Endothelial cell of umbilical vein (primary cell): Measurements from ENCODE around the gene PHF23. TPM values are rescaled to one million over a fixed set of nuclear protein-coding genes. Genes with fewer than 3 reads are reported as not detected.

ENCODE experiments used
- BruUV-seq: library from RNA; stranded (reverse); fragments of 400-500 nt; replicated peaks from 2 replicates; lab custom pipeline; 2021; lab: Mats Ljungman, UMichigan
- CTCF ChIA-PET: fragments of 300-600, 350-600 bp; sonication (Branson Sonifier 250); formaldehyde crosslinking; loops from one replicate; lab custom pipeline; 2021; ENCODE audit warnings: antibody characterized with exemption, inconsistent platforms; lab: Charles Lee
- POLR2A ChIA-PET: fragments of 300-600, 350-600 bp; sonication (Branson Sonifier 250); formaldehyde crosslinking; loops from one replicate; lab custom pipeline; 2021; ENCODE audit warnings: antibody characterized with exemption, inconsistent platforms; lab: Charles Lee
- DNase-seq: peaks from one replicate; pipeline ENCODE4 v3.0.0-alpha.2; 2011; ENCODE audit warnings: low read depth, low spot score
- FAIRE-seq: peaks from 2 replicates; lab custom pipeline; 2011; peaks lifted over from hg19 to GRCh38; lab: Jason Lieb, UNC
- H2AFZ ChIP-seq: 2 replicates; pipeline ENCODE4 v1.6.0; 2012; ENCODE audit warnings: low read depth, low read length, control low read depth, inconsistent platforms
- H3K27ac ChIP-seq: 2 replicates; pipeline ENCODE4 v1.5.1; 2011; ENCODE audit warnings: low read depth, mild to moderate bottlenecking, control low read depth, low read length, moderate library complexity; ENCODE audit not compliant: insufficient read depth
- H3K27me3 ChIP-seq, 2 experiments: 2 replicates each; pipeline versions ENCODE4 v1.6.0 to v1.6.1; 2011; ENCODE audit warnings: low read length in 2 of 2, mixed read lengths in 1 of 2; ENCODE audit not compliant: control insufficient read depth in 2 of 2, insufficient read depth in 2 of 2
- H3K36me3 ChIP-seq, 2 experiments: 2 replicates in 1 of 2; 3 replicates in 1 of 2; pipeline ENCODE4 v1.5.1; 2011; ENCODE audit warnings: low read length in 2 of 2, mild to moderate bottlenecking in 1 of 2, moderate library complexity in 1 of 2; ENCODE audit not compliant: control insufficient read depth in 2 of 2, insufficient read depth in 2 of 2; ENCODE audit errors: extremely low read depth in 1 of 2
- H3K4me1 ChIP-seq: 3 replicates; pipeline ENCODE4 v1.5.1; 2011; ENCODE audit warnings: mild to moderate bottlenecking, low read length; ENCODE audit not compliant: control insufficient read depth, insufficient read depth; ENCODE audit errors: extremely low read depth
- H3K4me2 ChIP-seq: 2 replicates; pipeline ENCODE4 v1.6.1; 2011; ENCODE audit warnings: low read length, control low read depth, mixed read lengths; ENCODE audit not compliant: insufficient read depth
- H3K4me3 ChIP-seq, 3 experiments: fragments of 200-600 bp in 1 of 3; sonication (generic), shearing (Covaris generic) in 1 of 3; replicated peaks in 1 of 3; 2 replicates each; pipeline ENCODE4 v1.5.1; 2011 to 2016; ENCODE audit warnings: control low read depth in 3 of 3, low read length in 3 of 3, mild to moderate bottlenecking in 2 of 3, inconsistent platforms in 1 of 3, low read depth in 1 of 3, moderate library complexity in 1 of 3; ENCODE audit not compliant: insufficient read depth in 1 of 3
- H3K79me2 ChIP-seq: 2 replicates; pipeline ENCODE4 v1.6.0; 2012; ENCODE audit warnings: low read length, inconsistent platforms; ENCODE audit not compliant: control insufficient read depth, insufficient read depth
- H3K9ac ChIP-seq: replicated peaks from 2 replicates; pipeline ENCODE3; 2011; ENCODE audit warnings: low read length, control low read depth; ENCODE audit not compliant: insufficient read depth; ENCODE audit errors: extremely low read depth
- H3K9me1 ChIP-seq: replicated peaks from 3 replicates; pipeline ENCODE4 v1.6.0; 2011; ENCODE audit warnings: mild to moderate bottlenecking, low read length; ENCODE audit not compliant: control insufficient read depth, insufficient read depth; ENCODE audit errors: extremely low read depth
- H3K9me3 ChIP-seq: replicated peaks from 2 replicates; pipeline ENCODE4 v1.5.1; 2012; ENCODE audit warnings: low read length, inconsistent platforms; ENCODE audit not compliant: control insufficient read depth, insufficient read depth
- H4K20me1 ChIP-seq: replicated peaks from 2 replicates; pipeline ENCODE3; 2011; ENCODE audit warnings: mild to moderate bottlenecking, low read length; ENCODE audit not compliant: control insufficient read depth, insufficient read depth; ENCODE audit errors: extremely low read depth
- CTCF ChIP-seq, 2 donors: IDR thresholded peaks; 1 replicate in 1 of 2; 2 replicates in 1 of 2; pipeline ENCODE4 v1.5.1; 2011; ENCODE audit warnings: low read length in 2 of 2, mild to moderate bottlenecking in 2 of 2, moderate library complexity in 2 of 2, control low read depth in 1 of 2, inconsistent platforms in 1 of 2, low read depth in 1 of 2; ENCODE audit not compliant: insufficient read depth in 1 of 2; ENCODE audit errors: extremely low read depth in 1 of 2
- EZH2 ChIP-seq: IDR thresholded peaks from 2 replicates; pipeline ENCODE4 v1.6.1; 2012; ENCODE audit warnings: borderline replicate concordance, low read depth, mild to moderate bottlenecking, moderate library complexity, low read length, inconsistent platforms; ENCODE audit not compliant: severe bottlenecking
- FOS ChIP-seq: IDR thresholded peaks from 2 replicates; pipeline ENCODE4 v1.6.1; 2011; ENCODE audit warnings: mild to moderate bottlenecking, low read length, moderate library complexity, borderline replicate concordance; ENCODE audit not compliant: insufficient read depth
- GATA2 ChIP-seq: IDR thresholded peaks from 2 replicates; pipeline ENCODE4 v1.7.0; 2011; ENCODE audit warnings: low read depth, mild to moderate bottlenecking, moderate library complexity, mixed read lengths, low read length; ENCODE audit not compliant: insufficient read length, insufficient read depth
- JUN ChIP-seq: IDR thresholded peaks from 2 replicates; pipeline ENCODE4 v1.6.1; 2011; ENCODE audit warnings: borderline replicate concordance, low read depth; ENCODE audit not compliant: insufficient read length, insufficient read depth
- MAX ChIP-seq: IDR thresholded peaks from 2 replicates; pipeline ENCODE4 v1.6.1; 2011; ENCODE audit not compliant: insufficient read depth, insufficient read length
- MYC ChIP-seq: IDR thresholded peaks from one replicate; pipeline ENCODE4 v1.6.1; 2011; ENCODE audit warnings: mild to moderate bottlenecking, low read depth, low read length
- POLR2A ChIP-seq: IDR thresholded peaks from 2 replicates; pipeline ENCODE4 v1.6.1; 2012; ENCODE audit warnings: low read depth, mild to moderate bottlenecking, control low read depth, low read length
- POLR2AphosphoS5 ChIP-seq: IDR thresholded peaks from 2 replicates; pipeline ENCODE4 v1.6.1; 2012; ENCODE audit warnings: low read depth, mild to moderate bottlenecking, control low read depth, low read length, moderate library complexity; ENCODE audit not compliant: insufficient read depth
- dilution Hi-C: fragments of 300-500 bp; cut with MboI; formaldehyde crosslinking; loops from one replicate; pipeline ENCODE4 v1.15.0; 2019; ENCODE audit warnings: low sequenced_read_pairs; ENCODE audit not compliant: extremely low pct_ligation_motif_present
- intact Hi-C: fragments of 100-400 bp; cut with micrococcal nuclease; formaldehyde crosslinking; loops from one replicate; pipeline ENCODE4 v1.10.0; 2022
- polyA plus RNA-seq, 4 experiments: library from polyadenylated mRNA; depleted of rRNA in 3 of 4; stranded (reverse) in 3 of 4; unstranded in 1 of 4; fragments of >200 nt; gene quantifications; 2 replicates each; pipeline versions ENCODE4 v1.2.1 to v1.2.3, GENCODE V29; 2011 to 2012; ENCODE audit warnings: missing spikeins in 1 of 4
- total RNA-seq: library from RNA; stranded (reverse); gene quantifications from 2 replicates; pipeline ENCODE4 v1.2.3, GENCODE V29; 2021

Gene PHF23
- total and polyA plus RNA-seq, 2 donors (not counting 3 experiments of a cell fraction or from before 2014, with no cell fraction given) = 35.6 to 54.7 TPM

GRCh38 chr17:7195971-7196370 is 43.3 kb downstream of the PHF23 start:
- H3K4me2 ChIP-seq = no peak overlapping the region
- peaks cover 2 to 31% of the 10 kb centered on the region in 2 experiments for H3K36me3 ChIP-seq
- CTCF ChIA-PET = no interaction called here
- H3K9me1 ChIP-seq = no peaks in the 10 kb centered on the region
- no peak overlapping the region for H2AFZ ChIP-seq
- H3K27me3 ChIP-seq = no peaks in the 10 kb centered on the region
- POLR2A ChIA-PET = no interaction called here
- no peak overlapping the region for H3K4me3 ChIP-seq
- no peak overlapping the region for H3K27ac ChIP-seq
- intact Hi-C loops (no loop called here), dilution Hi-C loops (no loop called here)
- no peaks in the 10 kb centered on the region for H4K20me1 ChIP-seq
- no peak overlapping the region for H3K9ac ChIP-seq
- no peak for FAIRE-seq
- no TSS peak for BruUV-seq
- TF ChIP-seq EZH2 (no peak), FOS (no peak), GATA2 (no peak), CTCF (IDR thresholded peaks at IDR 0.05; ENCODE audit: extremely low read depth in 1 of 2, insufficient read depth in 1 of 2, low read depth in 1 of 2, low read length in 2 of 2) (no peak), MAX (no peak), MYC (no peak), POLR2AphosphoS5 (no peak), POLR2A (no peak), JUN (no peak)
- no peaks in the 10 kb centered on the region for H3K4me1 ChIP-seq
- DNase-seq = no peak
- no peaks in the 10 kb centered on the region for H3K9me3 ChIP-seq
- no peaks in the 10 kb centered on the region for H3K79me2 ChIP-seq
